GM19397 (cell line): ENCODE data around the gene SLC25A22.

Experiments used
- ATAC-seq: cut with Tn5 transposase; IDR thresholded peaks from one replicate; pipeline ENCODE4 v1.9.1; 2021; ENCODE audit warnings: mild to moderate bottlenecking, moderate library complexity; ENCODE audit not compliant: unreplicated experiment

SLC25A22 gene

DNA sequence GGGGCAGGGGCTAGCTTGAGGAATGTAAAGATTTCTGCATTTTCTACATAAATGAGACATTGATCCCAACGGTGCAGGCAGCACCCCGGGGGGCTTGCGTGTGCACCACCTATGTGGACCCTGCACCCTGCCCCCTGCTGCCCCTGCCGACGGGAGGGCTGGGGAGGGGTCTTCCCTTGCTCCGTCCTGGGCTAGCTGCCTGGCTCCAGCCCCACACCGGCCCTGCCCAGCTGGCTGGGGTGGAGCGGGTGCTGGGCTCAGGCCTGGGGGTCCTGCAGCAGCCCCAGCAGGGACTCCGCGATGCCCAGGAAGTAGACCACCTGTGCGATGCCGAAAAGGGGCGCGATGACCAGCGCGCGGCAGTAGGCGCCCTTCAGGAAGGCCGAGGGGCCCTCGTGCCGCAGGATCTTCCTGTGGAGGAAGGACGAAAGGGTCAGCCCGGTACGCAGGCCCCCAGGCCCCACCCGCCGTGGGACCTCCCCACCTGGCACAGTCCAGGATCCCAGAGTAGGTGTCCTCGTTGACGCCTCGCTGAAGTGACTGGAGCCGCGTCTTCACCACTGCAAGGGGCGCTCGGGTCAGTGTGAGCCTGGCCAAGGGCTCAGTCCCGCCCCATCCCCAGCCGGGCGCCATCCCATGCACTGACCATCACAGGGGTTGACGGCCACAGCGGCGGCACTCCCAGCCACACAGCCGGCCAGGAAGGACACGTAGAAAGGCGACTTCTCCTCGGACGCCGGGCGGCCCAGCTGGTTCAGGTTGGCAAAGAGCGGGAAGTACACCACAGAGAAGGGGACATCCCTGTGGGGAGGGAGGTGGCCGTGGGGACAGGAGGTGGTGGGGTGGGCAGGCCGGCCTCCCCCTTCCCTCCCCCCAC lies 6.2 kb downstream of the SLC25A22 start:
- no peak for ATAC-seq

GRCh38 chr11:790721-791564 lies 7.1 kb downstream of the SLC25A22 start:
- ATAC-seq, result no peak

DNA sequence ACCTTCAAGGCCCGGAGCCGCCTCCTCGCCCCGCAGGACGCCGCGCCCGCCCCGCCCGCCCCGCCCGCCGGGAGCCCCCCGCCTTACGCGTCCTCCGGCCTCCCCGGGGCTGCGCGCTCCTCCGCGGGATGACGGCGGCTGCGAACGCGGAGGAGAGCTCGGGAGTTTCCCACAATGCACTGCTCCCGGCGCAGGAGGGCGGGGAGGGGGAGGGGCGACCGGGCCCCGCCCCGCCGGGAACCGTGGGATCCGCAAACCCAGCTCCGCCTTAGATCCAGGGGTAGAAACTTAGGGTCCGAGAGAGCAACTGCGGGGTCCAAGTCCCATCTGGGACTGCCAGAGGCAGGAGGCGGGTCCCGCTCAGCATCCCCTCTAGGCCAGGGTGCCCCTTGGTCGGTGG lies 8.1 kb downstream of the SLC25A22 start, which contains the start of gene CEND1:
Gene CEND1 (minus strand): TSS at position 148 of the 400 bp plus-strand sequence. CDS start 1,514 bp downstream, outside the sequence.
- no peak for ATAC-seq

DNA sequence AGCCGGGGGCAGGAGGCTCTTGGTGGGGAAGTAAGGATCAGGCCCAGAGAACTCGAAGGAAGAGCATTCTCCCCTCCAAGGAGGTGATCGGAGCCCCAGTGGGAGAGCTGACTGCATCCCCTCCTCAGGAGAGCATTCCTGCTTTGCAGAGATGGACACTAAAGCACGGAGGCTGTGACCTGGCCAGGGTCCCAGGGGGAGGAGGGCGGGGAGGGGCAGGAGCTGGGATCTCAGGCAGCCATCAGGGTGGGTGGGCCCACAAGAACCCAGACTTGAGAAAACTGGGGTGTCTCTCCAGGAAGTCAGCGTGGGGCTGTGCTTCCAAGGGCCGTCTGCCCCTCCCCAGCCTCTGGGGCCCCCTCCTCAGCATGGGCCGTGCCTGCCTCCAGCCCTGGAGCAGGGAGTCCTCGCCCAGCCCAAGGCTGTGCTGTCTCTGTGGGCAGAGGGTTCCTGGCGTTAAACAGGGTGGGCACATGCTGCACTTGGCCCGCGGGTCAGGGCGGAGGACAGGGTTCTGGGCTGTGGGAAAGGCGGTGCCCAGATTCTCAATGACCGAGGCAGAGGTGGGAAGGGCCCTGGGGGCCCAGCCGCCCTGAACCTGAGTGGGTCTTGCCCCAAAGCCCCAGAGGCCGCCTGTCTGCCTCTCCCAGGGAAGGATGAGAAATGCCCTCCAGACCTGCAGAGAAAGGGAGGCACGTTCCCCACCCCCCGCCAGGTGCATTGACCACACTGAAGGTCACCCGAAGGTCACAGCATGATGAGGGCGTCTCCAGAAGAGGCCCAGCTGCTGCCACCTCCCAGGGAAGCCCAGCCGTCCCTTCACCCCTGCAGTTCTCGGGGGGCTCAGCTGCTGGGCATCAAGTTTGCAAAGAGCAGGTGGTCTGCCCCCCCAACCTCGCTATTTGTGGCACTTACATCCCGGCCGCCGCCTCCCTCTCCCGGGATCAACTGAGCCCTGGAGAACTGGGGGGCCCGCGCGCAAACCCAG lies 8.8 kb downstream of the SLC25A22 start:
- ATAC-seq, result no peak

GRCh38 chr11:788009-788640 lies 10.0 kb downstream of the SLC25A22 start:
- no peak for ATAC-seq

GRCh38 chr11:787084-787675 lies 10.9 kb downstream of the SLC25A22 start:
- no peak for ATAC-seq

DNA sequence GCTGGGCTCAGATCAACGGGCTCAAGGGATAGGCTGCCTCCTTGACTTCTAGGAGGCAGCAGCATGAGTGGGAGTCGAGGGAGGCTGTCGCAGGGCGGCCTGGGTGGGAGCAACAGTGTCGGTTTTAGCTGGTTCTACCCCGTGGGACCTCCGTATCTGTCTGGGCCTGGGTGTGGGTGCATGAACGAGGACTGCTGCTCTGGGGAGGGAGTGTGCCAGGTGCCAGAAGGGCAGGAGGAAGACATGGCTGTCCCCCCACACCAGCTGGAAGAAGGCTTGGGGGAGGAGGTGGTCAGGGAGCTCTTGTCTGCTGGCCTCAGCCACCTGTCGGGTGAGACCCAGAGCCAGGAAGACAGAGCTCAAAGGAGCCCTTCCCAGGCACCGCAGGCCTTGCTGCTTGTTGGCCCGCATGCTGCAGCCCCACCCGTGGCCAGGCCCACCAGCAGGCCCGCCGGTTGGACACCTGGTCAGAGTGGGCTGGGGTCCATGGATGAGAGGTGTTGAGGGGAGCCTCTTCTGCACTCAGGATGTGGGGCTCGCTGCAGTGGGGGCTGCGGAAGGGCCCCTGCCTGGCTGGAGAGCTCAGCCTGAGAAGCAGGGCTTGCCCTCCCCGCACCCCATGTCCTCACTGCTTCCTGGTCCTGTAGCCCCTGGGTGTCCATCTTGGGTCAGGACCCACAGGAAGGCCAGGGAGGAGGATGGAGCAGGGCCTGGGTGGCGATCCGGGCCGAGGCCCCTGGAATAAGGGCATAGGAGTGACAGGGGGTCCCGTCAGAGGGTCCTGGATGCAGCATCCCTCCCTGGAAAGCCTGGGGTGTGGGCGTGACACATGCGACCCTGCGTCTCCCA lies 11.6 kb downstream of the SLC25A22 start:
- ATAC-seq, result no peak

GRCh38 chr11:783581-784015 lies 14.5 kb downstream of the SLC25A22 start:
- ATAC-seq, result no peak

- no peak for ATAC-seq
Measured at GRCh38 chr11:782264-783174, 15.6 kb downstream of the SLC25A22 start.

DNA sequence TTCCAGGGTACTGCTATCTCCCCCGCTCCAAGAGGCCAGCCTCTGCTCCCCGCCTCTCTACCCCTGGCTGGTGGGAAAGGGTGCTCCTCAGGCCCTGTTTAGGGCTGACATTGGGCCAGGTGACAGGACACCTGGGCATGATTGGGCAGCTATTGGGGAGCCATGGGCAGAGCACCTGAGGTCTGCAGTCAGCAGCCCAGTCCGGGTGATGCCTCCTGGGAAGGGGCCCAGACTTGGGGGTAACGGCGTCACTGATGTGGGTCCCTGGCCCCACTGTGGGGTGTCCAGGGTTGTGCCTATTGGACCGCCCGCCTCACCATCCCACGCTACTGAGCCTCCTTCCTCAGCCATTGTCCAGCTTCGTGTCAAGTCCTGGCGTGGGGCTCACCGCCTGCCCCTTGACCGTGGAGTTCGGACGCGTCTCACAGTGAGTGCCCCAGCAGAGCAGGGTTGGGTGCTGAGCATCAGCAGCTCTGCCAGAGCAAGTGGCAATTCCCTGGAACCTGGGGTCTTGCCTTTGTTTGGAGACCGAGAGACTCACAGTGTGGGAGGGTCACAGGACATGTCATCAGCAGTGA lies 18.0 kb downstream of the SLC25A22 start:
- ATAC-seq, result no peak

DNA sequence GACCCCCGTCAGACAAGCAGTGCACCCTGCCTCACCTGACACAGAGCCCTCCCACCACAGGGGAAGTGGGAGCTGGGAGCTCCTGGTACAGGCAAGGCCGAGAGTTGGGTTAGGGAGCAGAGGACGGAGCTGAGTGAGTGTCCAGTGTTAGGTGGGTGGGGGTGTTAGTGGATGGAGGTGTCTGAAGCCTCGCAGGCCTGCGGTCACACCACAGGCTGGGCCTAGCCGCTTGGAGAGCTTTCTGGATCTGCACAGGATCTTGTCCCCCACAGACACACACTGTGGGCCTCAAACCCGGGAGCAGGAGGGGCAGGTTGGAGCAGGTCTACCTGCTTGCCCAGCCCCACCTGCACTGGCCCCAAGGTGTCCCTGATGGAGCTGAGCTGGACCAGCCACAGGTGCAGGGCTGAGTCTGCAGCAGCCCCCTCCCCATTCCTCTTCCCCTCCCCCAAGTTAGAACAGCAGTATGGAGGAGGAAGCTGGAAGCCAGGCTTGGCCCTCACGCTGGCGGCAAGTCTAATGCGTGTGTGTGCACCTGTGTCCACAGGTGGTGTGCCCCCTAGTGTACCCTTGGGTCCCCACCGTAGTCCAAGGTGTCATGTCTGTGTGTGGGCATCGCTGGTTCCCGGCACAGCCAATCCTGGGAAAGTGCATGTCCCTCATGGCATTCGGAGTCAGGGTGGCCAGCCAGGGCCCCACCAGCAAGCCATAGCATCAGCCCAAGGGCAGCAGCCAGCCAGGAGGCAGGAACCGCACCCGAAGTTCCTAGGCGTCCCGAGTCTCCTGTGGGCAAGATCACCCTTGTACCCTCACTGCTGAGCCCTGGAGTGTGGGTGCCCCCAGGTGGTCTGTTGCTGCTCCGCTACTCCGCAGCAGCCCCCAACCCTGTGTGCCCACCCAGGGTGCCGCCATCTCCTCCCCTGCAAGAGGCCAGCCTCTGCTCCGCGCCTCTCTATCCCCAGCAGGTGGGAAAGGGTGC lies 18.8 kb downstream of the SLC25A22 start:
- no peak for ATAC-seq

DNA sequence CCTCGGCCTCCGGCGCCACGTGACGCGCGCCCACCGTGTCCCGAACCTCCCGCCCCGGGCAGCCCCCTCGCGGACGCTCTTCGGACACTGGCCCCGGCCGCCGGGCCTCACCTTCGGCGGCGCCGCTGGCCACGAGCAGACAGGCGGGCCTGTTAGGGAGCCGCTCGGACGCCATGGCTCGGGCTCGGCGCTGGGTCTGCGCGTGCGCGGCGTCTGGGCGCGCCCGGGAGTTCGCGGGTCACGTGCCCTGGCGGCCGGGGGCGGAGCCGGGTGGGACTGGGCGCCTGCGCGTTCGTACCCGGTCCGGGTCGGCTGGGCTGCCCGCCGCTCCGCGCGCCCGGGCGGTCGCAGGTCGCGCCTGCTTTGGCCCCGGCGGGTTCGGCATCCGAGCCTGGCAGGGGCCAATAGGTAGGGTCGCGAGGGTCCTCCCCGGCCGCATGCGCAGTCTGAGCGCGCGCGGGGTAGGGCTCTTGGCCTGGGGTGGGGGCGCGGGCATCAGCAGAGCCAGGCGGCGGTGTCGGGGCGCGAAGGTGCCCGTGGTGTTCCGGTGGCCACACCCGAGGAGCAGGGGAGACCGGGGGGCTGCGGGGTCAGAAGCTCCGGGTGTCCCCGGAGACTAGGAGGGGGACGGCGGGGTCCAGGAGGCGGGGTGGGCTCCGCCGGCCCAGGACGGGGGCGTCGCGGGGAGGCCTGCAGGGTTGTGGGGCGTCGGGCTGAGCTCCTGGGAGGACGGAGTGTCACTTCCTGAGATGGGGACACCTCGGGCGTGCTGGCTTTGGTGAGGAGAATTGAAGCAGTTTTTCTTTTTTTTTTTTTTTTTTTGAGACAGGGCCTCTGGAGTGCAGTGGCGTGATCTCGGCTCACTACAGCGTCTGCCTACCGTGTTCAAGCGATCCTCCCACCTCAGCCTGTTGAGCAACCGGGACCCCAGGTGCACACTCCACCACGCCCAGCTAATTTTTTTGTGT lies 20.5 kb downstream of the SLC25A22 start, which contains the start of gene GATD1:
Gene GATD1 (minus strand): TSS at position 200 of the 968 bp plus-strand sequence. CDS start 25 bp downstream, at position 175.
- peak; percentile 76 for ATAC-seq

- ATAC-seq, result peak; percentile 44
Measured at GRCh38 chr11:776561-777287, 21.4 kb downstream of the SLC25A22 start.

DNA sequence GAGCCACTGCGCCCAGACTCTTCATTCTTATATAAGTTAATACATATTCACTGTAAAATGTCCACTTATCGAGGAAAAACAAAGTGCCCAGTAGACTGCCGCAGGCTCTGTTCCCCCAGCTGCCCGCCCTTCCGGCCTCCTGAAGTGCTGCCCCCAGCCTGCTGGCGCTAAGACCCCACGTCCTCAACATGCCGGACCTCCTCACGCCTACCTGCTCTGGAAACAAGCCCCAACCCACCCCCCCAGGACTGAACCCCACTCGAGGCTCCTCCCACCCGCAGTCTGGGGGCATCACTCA lies 21.9 kb downstream of the SLC25A22 start:
- ATAC-seq, result no peak
